GM12892 (cell line): Measurements from ENCODE around the gene SLC14A1.

Experiments
- DNase-seq: peaks from one replicate; pipeline ENCODE4 v3.0.0; 2011; ENCODE audit not compliant: insufficient read length
- FAIRE-seq: peaks from 2 replicates; lab custom pipeline; 2011; peaks lifted over from hg19 to GRCh38; lab: Jason Lieb, UNC
- POLR2A ChIP-seq: IDR thresholded peaks from 2 replicates; pipeline ENCODE4 v1.6.1; 2011; ENCODE audit warnings: low read depth, low read length, control low read depth
- POLR2AphosphoS5 ChIP-seq: IDR thresholded peaks from 2 replicates; pipeline ENCODE4 v1.6.1; 2011; ENCODE audit warnings: low read depth, low read length, control low read depth
- TAF1 ChIP-seq: IDR thresholded peaks from 2 replicates; pipeline ENCODE4 v1.6.1; 2011; ENCODE audit warnings: low read depth, mild to moderate bottlenecking, control low read depth, low read length, borderline replicate concordance

The SLC14A1 gene

DNA sequence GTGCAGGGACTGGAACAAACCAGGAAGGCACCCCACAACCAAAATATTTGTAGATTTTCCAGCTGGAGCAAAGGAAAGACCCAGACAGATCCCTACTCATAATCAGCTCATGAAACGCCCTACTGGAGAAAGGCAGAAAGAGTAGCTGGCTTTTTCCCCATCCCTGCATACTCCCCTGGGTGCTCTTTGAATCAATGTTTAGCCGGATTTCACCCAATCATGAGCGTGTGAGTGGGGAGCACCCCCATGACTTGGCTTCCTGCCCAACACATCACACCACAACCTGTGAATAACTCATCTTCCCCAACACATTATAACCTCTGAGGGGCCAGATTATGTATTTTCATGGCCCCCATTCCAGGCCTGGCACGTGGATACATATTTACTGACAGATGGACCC lies 35.1 kb upstream of the SLC14A1 start:
- FAIRE-seq (peak; percentile 21), DNase-seq (no peak)
- no peak for TF ChIP-seq POLR2AphosphoS5
- no peak for TF ChIP-seq POLR2A
- no peak for TF ChIP-seq TAF1

GRCh38 chr18:45689396-45689795 lies 34.6 kb upstream of the SLC14A1 start:
- DNase-seq: no peak
- FAIRE-seq: no peak

GRCh38 chr18:45690975-45691815 lies 32.8 kb upstream of the SLC14A1 start:
- DNase-seq (no peak), FAIRE-seq (peak; percentile 67)

More at GRCh38 chr18:45689396-45689795, 34.6 kb upstream of the SLC14A1 start:
- TF ChIP-seq POLR2A (no peak), TAF1 (no peak), POLR2AphosphoS5 (no peak)

DNA sequence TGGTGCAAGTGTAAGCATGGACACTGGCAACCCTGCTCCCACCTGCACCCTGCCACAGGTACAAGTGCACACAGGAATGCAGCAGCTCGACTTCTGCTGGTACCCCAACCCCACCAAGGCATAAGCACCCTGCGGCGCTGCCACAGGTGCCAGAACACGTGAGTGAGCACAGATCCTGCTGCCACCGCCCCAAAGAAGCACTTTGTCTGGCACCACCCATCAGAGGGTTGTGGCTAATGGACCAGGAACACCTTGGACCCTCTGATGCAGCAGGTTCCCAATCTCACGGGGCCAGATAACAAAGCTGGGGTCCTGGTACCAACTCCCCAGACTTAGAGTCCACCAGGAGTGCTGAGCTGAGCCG lies 32.2 kb upstream of the SLC14A1 start:
- FAIRE-seq (no peak), DNase-seq (no peak)
- TF ChIP-seq TAF1: no peak
- no peak for TF ChIP-seq POLR2AphosphoS5

More at GRCh38 chr18:45690975-45691815, 32.8 kb upstream of the SLC14A1 start:
- TF ChIP-seq POLR2AphosphoS5 (no peak), POLR2A (no peak), TAF1 (no peak)

GRCh38 chr18:45702708-45703265 lies 21.2 kb upstream of the SLC14A1 start:
- DNase-seq: no peak
- no peak for TF ChIP-seq POLR2A
- no peak for FAIRE-seq

GRCh38 chr18:45708831-45709230 lies 15.2 kb upstream of the SLC14A1 start:
- no peak for FAIRE-seq
- DNase-seq: no peak
- TF ChIP-seq POLR2AphosphoS5 (no peak), TAF1 (no peak), POLR2A (no peak)

DNA sequence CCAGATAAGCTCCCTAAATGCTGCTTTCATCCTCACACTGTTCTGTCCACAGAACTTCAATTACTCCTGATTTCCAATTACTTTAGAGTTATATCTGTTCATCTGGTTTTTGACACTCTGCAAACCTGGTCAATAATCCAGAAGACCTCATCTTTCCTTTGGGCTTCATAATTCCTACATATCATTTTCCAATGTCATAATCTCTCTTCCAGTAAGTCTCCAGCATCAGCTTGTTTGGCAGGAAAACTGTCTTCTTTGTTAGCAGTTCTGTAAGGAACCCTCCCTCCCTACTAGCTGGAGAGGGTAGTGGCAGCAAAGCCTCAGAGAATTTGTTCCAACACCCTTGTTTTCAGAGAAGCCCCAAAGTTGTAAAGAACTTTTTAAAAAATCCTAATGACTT lies 11.9 kb upstream of the SLC14A1 start:
- no peak for DNase-seq
- TF ChIP-seq POLR2A: no peak
- TF ChIP-seq TAF1: no peak
- no peak for TF ChIP-seq POLR2AphosphoS5
- no peak for FAIRE-seq

DNA sequence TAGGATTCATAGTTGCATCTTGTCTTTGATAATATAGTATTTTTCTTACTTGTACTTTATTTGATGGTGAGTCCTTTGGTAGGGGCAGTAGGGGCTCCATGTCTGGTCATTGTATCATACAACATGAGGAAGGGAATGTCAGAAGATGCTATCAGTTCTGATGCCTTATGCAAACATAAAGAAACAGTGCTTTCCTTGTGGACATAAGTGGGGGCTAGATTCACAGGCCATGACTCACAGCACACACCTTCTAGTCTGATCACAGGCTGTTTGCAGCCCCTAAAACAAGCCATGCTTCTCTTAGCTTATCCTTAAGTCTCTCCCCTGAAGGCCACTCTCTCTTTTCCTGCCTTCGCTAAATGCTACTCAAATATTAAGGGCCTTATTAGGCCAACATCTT lies 10.7 kb upstream of the SLC14A1 start:
- no peak for TF ChIP-seq POLR2AphosphoS5
- TF ChIP-seq TAF1: no peak
- TF ChIP-seq POLR2A: no peak
- FAIRE-seq (no peak), DNase-seq (no peak)

DNA sequence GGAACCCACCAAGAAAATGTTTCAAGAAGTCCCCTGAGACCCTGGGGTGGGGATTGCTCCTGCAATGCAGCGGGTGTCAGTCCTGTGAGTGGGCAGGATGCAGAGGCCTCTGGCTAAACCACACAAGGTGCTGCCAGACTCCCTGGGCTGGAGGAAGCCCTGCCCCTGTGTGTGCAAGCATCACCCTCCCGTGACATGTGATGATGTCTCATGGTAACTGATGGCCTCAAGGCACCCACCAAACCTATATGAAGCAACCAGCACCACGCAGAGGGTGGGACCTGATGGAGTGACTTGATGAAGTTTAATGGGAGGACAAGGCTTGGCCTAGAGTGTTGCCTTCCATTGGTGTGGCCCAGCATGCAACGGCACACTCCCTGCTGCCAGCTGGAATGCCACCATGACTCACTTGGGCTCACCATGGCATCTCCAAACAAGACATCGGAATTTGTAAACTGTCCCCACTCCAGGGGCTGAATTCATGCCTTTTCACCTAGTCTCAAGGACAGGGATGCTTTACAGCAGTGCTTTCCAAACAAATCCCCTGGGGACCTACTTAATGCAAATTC lies 8.7 kb upstream of the SLC14A1 start:
- FAIRE-seq (no peak), DNase-seq (no peak)
- TF ChIP-seq POLR2AphosphoS5 (no peak), POLR2A (no peak), TAF1 (no peak)

DNA sequence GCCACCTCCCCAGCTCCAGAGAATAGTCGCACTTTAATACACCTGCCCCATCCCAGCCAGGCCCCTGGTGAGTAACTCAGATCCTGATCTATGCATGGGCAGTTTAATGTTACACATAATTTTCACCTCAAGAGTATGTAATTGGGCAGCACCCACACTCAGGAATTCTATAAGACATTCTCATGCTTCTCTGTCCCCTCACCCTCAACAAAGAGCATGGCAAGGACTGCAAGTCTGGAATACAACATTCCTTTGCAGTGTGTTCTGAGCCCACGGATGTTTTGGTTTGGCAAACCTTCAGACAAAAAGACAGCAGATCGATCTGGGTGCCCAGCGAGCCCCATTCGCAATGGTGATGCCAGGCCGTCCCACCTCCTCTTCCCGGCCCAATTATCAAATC lies 4.9 kb upstream of the SLC14A1 start:
- DNase-seq (no peak), FAIRE-seq (no peak)
- TF ChIP-seq TAF1 (no peak), POLR2A (no peak)

- no peak for TF ChIP-seq POLR2AphosphoS5
- TF ChIP-seq POLR2A: no peak
- no peak for TF ChIP-seq TAF1
- DNase-seq (peak; percentile 44), FAIRE-seq (peak; percentile 87)
Measured at GRCh38 chr18:45722899-45723298, 1.1 kb upstream of the SLC14A1 start.

GRCh38 chr18:45724601-45725000 lies 620 bp downstream of the SLC14A1 start:
- TF ChIP-seq TAF1: no peak
- no peak for DNase-seq
- FAIRE-seq: no peak
